Colonic mucosa (tissue), 4 donors: ENCODE results near the gene CLDN6. TPM values are rescaled to one million over a fixed set of nuclear protein-coding genes. Genes with fewer than 3 reads are reported as not detected.

Experiments
- DNase-seq: peaks from one replicate; pipeline ENCODE4 v3.0.0-alpha.2; 2020
- H3K27ac ChIP-seq: fragments of 200-600 bp; one replicate; pipeline ENCODE4 v1.8.0; 2021
- H3K27me3 ChIP-seq: fragments of 200-600 bp; one replicate; pipeline ENCODE4 v1.8.0; 2021
- H3K36me3 ChIP-seq: fragments of 200-600 bp; one replicate; pipeline ENCODE4 v1.8.0; 2021
- H3K4me1 ChIP-seq: fragments of 200-600 bp; one replicate; pipeline ENCODE4 v1.8.0; 2021; ENCODE audit warnings: mild to moderate bottlenecking
- H3K4me3 ChIP-seq: fragments of 200-600 bp; one replicate; pipeline ENCODE4 v1.8.0; 2021
- H3K9ac ChIP-seq, 2 donors: one replicate each; pipeline ENCODE4 v1.7.0; 2013; ENCODE audit warnings: control low read depth in 2 of 2, low read depth in 2 of 2, low read length in 2 of 2
- H3K9me3 ChIP-seq: fragments of 200-600 bp; one replicate; pipeline ENCODE4 v1.8.0; 2021
- intact Hi-C: fragments of 100-400 bp; cut with DNase I; formaldehyde crosslinking; loops from one replicate; pipeline ENCODE4 v1.14.1; 2022
- total RNA-seq, 2 donors: library from RNA; stranded (reverse); fragmentation: NEBNext Ultra II Directional in 1 of 2; extraction: Animal tissue kit (Norgen Biotek cat#: 25700) in 1 of 2; gene quantifications; one replicate each; pipeline ENCODE4 v1.2.1, GENCODE V29; 2021
- TF ChIP-seq, protein P1 (sequence below): fragments of 200-600 bp; IDR thresholded peaks from one replicate; pipeline ENCODE4 v1.8.0; 2022; ENCODE audit warnings: antibody characterized with exemption, mild to moderate bottlenecking
- donor health status: healthy.
- donor health status: DM: no; HTN: no; CAD: no.
- donor health status: DM: no; HTN: no; CAD: no.

The CLDN6 gene
- total RNA-seq, 2 donors from 2014 or later = 1.2 TPM; not detected in 1

DNA sequence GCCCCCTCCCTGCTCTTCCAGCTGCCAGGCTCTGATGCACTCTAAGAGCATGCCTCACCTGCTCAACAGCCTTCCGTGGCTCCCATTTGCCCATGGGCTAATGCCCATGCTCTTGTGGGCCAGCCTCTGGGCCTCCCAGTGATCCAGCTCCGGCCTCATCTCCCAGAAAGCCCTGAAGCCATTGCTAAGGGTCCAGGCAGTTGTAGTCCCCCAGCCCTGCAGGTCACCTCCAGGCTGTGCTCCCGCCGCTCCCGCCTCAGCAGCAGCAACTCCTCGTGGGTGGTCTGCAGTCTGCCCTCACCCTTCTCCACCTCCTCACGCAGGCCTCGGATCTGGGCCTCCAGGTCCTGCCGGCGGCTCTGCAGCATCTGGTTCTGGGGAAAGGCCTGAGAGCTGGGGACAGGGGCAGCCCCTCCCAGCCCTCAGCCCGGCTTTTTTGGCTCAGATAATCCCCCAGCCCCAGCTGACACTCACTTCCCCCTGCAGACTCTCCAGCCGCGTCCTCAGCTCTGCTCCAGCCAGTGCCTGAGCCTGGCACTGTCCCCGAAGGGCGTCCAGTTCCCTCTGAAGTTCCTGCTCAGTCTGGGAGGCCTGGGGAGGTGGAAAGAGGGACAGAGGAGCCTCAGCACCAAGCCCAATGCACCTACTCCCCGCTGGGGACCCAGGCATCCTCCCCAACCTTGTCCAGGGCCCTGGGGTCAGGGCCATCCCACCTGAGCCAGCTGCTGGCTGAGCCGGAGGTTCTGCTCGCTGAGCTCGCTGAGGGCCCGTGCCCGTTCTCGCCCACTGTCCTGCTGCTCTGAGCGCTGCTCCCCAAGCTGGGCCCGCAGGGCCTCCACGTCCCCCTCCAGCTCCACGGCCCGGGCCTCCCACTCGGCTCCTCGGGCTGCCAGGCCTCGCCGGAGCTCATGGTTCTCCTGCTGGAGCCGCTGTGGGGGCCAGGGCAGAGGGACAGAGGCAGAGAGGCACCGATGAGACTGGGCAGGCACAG, 12.5 kb upstream of the CLDN6 start:
- no peak overlapping the region for H3K9ac ChIP-seq
- H3K36me3 ChIP-seq = no peaks in the 10 kb centered on the region
- H3K27me3 ChIP-seq = peaks cover 11% of the 10 kb centered on the region
- H3K4me3 ChIP-seq = no peak overlapping the region
- intact Hi-C loops = no loop called here
- H3K27ac ChIP-seq = no peak overlapping the region
- no peaks in the 10 kb centered on the region for H3K9me3 ChIP-seq
- H3K4me1 ChIP-seq = peaks cover 12% of the 10 kb centered on the region
- TF ChIP-seq, protein P1, sequence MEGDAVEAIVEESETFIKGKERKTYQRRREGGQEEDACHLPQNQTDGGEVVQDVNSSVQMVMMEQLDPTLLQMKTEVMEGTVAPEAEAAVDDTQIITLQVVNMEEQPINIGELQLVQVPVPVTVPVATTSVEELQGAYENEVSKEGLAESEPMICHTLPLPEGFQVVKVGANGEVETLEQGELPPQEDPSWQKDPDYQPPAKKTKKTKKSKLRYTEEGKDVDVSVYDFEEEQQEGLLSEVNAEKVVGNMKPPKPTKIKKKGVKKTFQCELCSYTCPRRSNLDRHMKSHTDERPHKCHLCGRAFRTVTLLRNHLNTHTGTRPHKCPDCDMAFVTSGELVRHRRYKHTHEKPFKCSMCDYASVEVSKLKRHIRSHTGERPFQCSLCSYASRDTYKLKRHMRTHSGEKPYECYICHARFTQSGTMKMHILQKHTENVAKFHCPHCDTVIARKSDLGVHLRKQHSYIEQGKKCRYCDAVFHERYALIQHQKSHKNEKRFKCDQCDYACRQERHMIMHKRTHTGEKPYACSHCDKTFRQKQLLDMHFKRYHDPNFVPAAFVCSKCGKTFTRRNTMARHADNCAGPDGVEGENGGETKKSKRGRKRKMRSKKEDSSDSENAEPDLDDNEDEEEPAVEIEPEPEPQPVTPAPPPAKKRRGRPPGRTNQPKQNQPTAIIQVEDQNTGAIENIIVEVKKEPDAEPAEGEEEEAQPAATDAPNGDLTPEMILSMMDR = no peak
- DNase-seq = no peak

DNA sequence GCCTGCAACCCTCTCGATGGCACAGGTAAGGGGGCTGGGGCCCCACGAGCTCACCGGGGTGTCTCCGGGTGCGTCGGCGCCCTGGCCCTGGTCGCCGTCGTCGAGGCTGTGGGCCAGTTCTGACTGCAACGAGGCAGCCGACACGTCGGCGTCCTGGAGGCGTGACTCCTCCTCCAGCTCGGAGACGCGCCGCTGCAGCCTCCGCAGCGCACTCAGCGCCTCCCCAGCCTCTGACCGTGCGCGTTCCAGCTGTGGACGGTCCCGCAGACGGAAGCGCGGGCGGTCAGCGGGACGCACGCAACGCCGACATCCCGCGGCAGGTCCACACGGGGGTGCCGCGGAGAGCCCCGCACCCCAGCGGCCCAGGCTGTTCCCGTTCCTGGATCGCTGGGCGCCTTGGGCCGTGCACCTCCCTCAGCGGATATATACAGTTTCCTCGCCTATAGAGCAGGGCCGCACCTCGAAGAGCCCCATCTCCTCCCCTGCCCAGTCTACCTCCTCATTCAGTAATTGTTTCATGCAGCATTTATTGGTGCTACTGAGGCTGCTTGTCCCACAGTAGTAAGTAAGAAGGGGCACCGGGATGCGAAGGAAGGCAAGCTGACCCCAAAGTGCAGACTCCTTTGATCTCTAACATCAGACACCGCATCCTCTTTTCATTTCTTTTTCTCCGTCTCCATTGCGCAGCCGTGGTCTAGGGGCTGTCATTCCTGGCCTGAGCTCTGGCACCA, 11.7 kb upstream of the CLDN6 start:
- Histone ChIP-seq H3K27ac (no peak overlapping the region), H3K9ac (no peak overlapping the region), H3K36me3 (no peaks in the 10 kb centered on the region), H3K4me1 (peaks cover 8% of the 10 kb centered on the region), H3K4me3 (no peak overlapping the region), H3K9me3 (no peaks in the 10 kb centered on the region), H3K27me3 (peaks cover 4% of the 10 kb centered on the region)
- no peak for DNase-seq
- intact Hi-C loops = loop anchor here (2.0 kb wide), 1 partner anchor 27 kb away; no protein-coding TSS in a partner anchor
- TF ChIP-seq, protein P1 = no peak

GRCh38 chr16:3028716-3029319, 10.8 kb upstream of the CLDN6 start:
- peaks cover 4% of the 10 kb centered on the region for H3K27me3 ChIP-seq
- intact Hi-C loops = loop anchor here (2.0 kb wide), 1 partner anchor 26 kb away; no protein-coding TSS in a partner anchor
- peaks cover 8% of the 10 kb centered on the region for H3K4me1 ChIP-seq
- no peaks in the 10 kb centered on the region for H3K9me3 ChIP-seq
- no peak for DNase-seq
- no peak overlapping the region for H3K27ac ChIP-seq
- H3K36me3 ChIP-seq = no peaks in the 10 kb centered on the region
- H3K9ac ChIP-seq = peak overlapping the region in 1 of 2 donors; percentile 14
- H3K4me3 ChIP-seq = no peak overlapping the region
- TF ChIP-seq, protein P1 = no peak

- TF ChIP-seq, protein P1 = peak; percentile 75
- Histone ChIP-seq H3K36me3 (no peaks in the 10 kb centered on the region), H3K4me1 (peaks cover 13% of the 10 kb centered on the region), H3K4me3 (no peak overlapping the region), H3K9me3 (no peaks in the 10 kb centered on the region), H3K27me3 (peaks cover 4% of the 10 kb centered on the region), H3K9ac (no peak overlapping the region), H3K27ac (no peak overlapping the region)
- DNase-seq = peak; percentile 92
- intact Hi-C loops = loop anchor here (2.0 kb wide), 1 partner anchor 25 kb away; no protein-coding TSS in a partner anchor
Measured at GRCh38 chr16:3027983-3028715, 10.2 kb upstream of the CLDN6 start.

- Histone ChIP-seq H3K4me3 (no peak overlapping the region), H3K27me3 (peaks cover 4% of the 10 kb centered on the region), H3K27ac (no peak overlapping the region), H3K4me1 (peaks cover 15% of the 10 kb centered on the region), H3K9ac (no peak overlapping the region), H3K9me3 (no peaks in the 10 kb centered on the region), H3K36me3 (no peaks in the 10 kb centered on the region)
- no peak for DNase-seq
- intact Hi-C loops = no loop called here
- TF ChIP-seq, protein P1 = no peak
Measured at GRCh38 chr16:3027489-3027795, 9.5 kb upstream of the CLDN6 start.
